ENCODE measurements around the gene TBC1D2. TPM values are rescaled to one million over a fixed set of nuclear protein-coding genes. Genes with fewer than 3 reads are reported as not detected.
A peak's percentile ranks its signal among the peaks of the same experiment; 100 is the strongest.
"Not testable (repeated sequence)": the region's sequence is repeated elsewhere in the genome, so short reads cannot be mapped to it uniquely, and the experiment has no call there.

TBC1D2 gene, protein sequence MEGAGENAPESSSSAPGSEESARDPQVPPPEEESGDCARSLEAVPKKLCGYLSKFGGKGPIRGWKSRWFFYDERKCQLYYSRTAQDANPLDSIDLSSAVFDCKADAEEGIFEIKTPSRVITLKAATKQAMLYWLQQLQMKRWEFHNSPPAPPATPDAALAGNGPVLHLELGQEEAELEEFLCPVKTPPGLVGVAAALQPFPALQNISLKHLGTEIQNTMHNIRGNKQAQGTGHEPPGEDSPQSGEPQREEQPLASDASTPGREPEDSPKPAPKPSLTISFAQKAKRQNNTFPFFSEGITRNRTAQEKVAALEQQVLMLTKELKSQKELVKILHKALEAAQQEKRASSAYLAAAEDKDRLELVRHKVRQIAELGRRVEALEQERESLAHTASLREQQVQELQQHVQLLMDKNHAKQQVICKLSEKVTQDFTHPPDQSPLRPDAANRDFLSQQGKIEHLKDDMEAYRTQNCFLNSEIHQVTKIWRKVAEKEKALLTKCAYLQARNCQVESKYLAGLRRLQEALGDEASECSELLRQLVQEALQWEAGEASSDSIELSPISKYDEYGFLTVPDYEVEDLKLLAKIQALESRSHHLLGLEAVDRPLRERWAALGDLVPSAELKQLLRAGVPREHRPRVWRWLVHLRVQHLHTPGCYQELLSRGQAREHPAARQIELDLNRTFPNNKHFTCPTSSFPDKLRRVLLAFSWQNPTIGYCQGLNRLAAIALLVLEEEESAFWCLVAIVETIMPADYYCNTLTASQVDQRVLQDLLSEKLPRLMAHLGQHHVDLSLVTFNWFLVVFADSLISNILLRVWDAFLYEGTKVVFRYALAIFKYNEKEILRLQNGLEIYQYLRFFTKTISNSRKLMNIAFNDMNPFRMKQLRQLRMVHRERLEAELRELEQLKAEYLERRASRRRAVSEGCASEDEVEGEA
- total RNA-seq: 7.2 and 8.6 TPM in 2 replicates

- peak; percentile 65 for DNase-seq (ENCODE audit: extremely low read depth, low read depth, low spot score)
These were observed at the start of gene TBC1D2 for GRCh38 chr9:98255578-98256296. TBC1D2 (minus strand) TSS chr9:98255649; CDS start chr9:98255541, 108 bp downstream.

- no peak for DNase-seq (ENCODE audit: extremely low read depth, low read depth, low spot score)
These were observed 48.9 kb upstream of the TBC1D2 start for GRCh38 chr9:98304381-98304780.

GRCh38 chr9:98303633-98304125, 48.2 kb upstream of the TBC1D2 start:
- no peak for DNase-seq (ENCODE audit: extremely low read depth, low read depth, low spot score)

DNA sequence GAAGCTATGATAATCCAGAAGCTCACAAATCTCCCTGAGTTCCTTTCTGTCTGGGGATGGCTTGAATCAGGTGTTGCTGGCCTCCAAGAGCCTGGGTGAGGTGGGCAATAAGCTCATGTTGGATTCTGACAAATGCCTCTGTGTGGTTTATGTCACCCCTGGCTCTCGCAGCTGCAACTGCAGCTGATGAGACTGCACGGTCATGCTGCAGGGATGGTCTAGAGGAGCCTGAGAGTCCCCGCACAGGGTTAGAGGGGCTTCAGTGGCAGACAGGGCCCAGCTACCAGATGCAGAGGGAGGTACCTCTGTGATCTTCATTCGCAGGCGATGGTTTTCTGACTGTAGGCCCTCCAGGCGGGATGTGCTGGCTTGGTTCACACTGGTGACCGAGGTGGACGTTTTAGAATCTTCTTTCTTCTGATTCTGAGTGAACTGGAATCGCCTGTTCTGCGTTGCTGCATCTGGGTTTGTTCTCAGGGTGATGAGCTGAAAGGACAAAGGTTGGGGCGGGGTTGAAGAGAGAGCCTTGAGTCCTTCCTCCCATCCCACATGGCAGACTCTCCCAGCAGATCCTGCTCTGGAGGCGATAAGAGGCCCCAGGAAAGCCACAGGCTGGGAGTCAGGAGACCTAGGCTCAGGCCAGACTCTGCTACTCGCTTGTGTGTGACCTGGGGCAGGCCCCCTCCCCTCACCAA, 47.6 kb upstream of the TBC1D2 start:
- no peak for DNase-seq (ENCODE audit: extremely low read depth, low read depth, low spot score)

DNA sequence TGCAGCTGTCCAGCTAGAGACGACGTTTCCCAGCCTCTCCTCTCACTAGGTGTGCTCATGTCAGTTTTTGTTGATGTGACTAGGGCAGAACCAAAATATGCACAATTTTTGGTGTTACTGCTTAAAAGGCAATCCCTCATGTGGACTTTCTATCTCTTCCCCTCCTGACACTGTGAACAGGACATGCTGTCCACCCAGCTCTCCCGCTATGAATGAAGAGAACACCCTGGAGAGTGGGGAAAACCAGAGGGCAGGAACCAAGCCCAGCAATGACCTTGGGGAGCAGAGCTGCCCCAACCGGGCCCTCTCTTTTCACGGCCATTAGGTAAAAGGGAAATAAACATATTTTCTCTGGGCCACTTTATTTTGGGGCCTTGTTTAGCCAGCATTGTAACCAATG, 46.7 kb upstream of the TBC1D2 start:
- DNase-seq (ENCODE audit: extremely low read depth, low read depth, low spot score): no peak

DNA sequence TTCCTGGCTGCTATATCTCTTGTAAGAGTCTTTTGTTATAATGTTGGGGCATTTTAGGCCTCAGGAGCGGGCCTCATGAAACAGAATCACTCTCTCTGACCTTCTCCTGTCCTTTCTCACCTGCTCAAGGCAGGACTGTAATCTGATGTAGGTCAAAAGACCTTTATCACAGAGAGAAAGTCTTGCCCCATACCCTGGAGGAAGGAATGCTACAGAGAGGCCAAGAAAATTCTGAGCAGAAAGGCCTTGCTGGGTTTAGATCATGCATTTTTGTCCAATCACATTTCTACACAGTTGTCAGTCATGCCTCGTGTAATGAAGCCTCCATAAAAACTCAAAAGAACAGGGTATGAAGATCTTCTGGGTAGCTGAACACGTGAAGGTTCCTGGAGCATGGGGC, 45.2 kb upstream of the TBC1D2 start:
- DNase-seq (ENCODE audit: extremely low read depth, low read depth, low spot score): no peak

DNA sequence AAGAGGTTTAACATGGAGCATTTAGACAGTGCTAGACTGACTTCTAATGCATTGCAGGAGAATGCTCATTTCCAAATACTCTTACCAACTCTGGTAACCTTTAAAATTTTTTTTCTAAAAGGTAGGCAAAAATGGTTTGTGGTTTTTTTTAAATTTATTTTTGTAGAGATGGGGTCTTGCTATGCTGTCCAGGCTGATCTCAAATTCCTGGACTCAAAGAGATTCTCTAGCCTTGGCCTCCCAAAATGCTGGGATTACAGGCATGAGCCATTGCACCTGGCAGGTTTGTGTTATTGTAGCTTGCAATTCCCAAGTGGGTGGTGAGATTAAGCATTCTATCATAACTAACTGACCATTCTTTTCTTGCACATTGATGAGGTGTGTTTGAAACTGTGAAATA, 43.0 kb upstream of the TBC1D2 start:
- no peak for DNase-seq (ENCODE audit: extremely low read depth, low read depth, low spot score)

- DNase-seq (ENCODE audit: extremely low read depth, low read depth, low spot score): no peak
These were observed 40.4 kb upstream of the TBC1D2 start for GRCh38 chr9:98295824-98296223.

DNA sequence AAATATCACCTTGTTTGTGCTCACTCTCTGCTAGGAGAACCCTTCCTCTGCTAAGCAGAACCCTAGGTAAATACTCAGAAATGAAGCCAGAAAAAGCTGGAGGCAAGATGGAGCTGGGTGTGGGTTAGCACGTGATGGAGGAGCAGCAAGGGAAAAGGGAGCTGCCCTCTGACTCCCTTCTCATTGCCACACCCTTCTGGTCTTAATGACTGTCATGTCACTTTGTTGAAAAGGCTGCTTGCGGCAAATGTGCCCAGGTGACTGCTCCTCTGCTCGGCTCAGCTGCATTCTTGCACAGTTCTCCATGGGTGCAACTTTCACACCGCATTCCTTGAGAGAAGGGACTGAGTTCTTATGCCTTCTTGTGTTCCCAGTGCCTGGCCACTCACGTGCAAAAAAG, 36.4 kb upstream of the TBC1D2 start:
- no peak for DNase-seq (ENCODE audit: extremely low read depth, low read depth, low spot score)

DNA sequence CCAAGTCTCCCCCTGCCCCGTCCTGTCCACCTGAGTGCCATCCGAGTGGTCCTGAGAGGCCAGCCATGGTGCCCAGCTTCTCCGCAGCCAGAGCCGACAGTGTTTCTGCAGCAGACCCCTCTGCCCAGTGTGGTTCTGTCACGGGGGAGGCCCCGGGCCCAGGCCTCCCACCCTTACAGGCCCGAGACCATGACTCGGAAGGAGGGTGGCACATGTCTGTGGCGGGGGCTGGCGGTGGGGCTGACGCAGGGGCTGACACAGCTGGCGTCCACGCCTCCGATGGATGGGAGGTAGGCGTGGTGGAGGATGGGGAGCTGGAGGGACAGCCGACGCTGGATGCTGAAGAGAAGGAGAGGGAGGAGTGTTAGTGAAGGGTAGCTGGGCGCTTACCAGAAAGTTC, 35.0 kb upstream of the TBC1D2 start:
- DNase-seq (ENCODE audit: extremely low read depth, low read depth, low spot score): no peak

DNA sequence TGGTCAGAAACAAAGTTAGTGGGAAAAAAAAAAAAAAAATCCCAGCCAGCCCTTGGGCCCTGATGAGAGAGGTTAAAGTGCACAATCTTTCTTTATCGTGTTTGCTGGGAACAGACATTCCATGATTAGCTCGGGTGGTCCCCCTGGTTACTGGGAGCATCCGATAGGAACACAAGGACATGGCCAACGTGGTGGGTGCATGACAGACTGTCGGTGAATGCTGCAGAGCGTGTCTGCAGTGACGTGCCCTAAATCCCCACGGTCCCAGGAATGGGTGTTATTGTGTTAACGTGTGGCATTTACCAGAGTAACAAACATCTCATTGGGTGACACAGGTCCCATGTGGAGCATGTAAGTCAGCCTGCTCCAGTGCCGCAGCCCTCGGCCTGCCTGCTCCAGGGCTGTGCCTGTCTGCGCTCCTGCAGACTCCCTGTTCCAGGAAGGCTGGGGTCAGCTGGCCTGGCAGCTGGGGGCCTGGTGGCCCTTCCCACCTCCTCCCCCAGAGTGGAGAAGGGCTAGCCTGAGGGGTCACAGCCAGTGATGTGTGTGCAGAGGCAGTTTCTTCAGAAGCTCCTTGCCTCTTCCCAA, 34.3 kb upstream of the TBC1D2 start:
- DNase-seq (ENCODE audit: extremely low read depth, low read depth, low spot score): no peak

- DNase-seq (ENCODE audit: extremely low read depth, low read depth, low spot score): no peak
These were observed 33.4 kb upstream of the TBC1D2 start for GRCh38 chr9:98288881-98289280.

DNA sequence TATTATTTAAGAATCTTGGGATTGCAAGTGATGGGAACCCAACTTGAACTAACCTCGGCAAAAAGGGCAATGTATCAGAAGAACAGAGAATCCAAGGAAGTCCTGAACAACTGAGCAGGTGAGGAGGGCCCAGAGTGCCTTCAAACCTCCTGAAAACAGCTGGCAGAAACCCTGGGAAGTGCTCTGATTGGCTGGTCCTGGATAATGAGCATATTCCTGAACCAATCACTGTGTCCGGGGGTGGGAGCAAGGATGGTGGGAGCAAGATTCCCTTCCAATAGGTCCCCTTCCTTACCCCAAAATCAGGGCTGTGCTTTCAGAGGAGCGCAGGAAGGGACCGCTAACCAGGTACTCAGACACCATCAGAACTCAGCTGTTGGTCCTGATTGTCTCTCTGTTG, 31.9 kb upstream of the TBC1D2 start:
- no peak for DNase-seq (ENCODE audit: extremely low read depth, low read depth, low spot score)

GRCh38 chr9:98285446-98285845, 30.0 kb upstream of the TBC1D2 start:
- DNase-seq (ENCODE audit: extremely low read depth, low read depth, low spot score): no peak

- DNase-seq (ENCODE audit: extremely low read depth, low read depth, low spot score): no peak
These were observed 29.3 kb upstream of the TBC1D2 start for GRCh38 chr9:98284754-98285153.

DNA sequence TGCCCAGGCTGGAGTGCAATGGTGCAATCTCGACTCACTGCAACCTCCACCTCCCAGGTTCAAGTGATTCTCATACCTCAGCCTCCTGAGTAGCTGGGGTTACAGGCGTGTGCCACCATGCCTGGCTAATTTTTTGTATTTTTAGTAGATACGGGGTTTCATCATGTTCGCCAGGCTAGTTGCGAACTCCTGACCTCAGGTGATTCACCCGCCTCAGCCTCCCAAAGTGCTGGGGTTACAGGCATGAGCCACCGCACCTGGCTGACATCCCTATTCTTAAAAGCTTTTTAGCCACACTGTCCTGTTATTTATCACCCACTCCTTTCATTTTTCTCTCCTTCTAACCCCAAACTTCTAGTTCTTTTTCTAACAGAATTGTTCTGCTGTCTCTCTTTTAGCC, 27.7 kb upstream of the TBC1D2 start:
- not testable (repeated sequence) for DNase-seq (ENCODE audit: extremely low read depth, low read depth, low spot score)

GRCh38 chr9:98281281-98281680, 25.8 kb upstream of the TBC1D2 start:
- no peak for DNase-seq (ENCODE audit: extremely low read depth, low read depth, low spot score)

- DNase-seq (ENCODE audit: extremely low read depth, low read depth, low spot score): no peak
These were observed 25.1 kb upstream of the TBC1D2 start for GRCh38 chr9:98280574-98280973.

- DNase-seq (ENCODE audit: extremely low read depth, low read depth, low spot score): no peak
These were observed 24.7 kb upstream of the TBC1D2 start for GRCh38 chr9:98280162-98280561.

DNA sequence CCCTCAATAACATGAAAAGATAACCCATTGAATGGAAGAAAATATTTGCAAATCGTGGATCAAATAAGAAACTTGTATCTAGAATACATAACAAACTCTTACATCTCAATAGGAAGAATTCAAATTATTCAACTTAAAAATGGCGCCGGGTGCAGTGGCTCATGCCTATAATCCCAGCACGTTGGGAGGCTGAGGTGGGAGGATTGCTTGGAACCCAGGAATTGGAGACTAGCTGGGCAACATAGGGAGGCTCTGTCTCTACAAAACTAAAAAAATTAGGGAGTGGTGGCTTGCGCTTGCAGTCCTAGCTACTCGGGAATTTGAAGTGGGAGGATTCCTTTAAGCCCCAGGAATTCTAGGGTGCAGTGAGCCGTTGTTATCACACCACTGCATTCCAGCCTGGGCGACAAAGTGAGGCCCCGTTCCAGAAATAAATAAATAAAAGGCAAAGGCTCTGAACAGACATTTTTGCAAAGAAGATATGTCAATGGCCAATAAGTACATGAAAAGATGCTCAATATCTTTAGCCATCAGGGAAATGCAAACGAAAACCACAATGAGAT, 21.5 kb upstream of the TBC1D2 start:
- no peak for DNase-seq (ENCODE audit: extremely low read depth, low read depth, low spot score)

Data from glomerular endothelial cell (primary cell).